Endothelial cell of umbilical vein (primary cell): ENCODE results near the gene PDGFRB.

Experiments
- CTCF ChIP-seq, 2 donors: IDR thresholded peaks; 1 replicate in 1 of 2; 2 replicates in 1 of 2; pipeline ENCODE4 v1.5.1; 2011; ENCODE audit warnings: low read length in 2 of 2, mild to moderate bottlenecking in 2 of 2, moderate library complexity in 2 of 2, control low read depth in 1 of 2, inconsistent platforms in 1 of 2, low read depth in 1 of 2; ENCODE audit not compliant: insufficient read depth in 1 of 2; ENCODE audit errors: extremely low read depth in 1 of 2
- EZH2 ChIP-seq: IDR thresholded peaks from 2 replicates; pipeline ENCODE4 v1.6.1; 2012; ENCODE audit warnings: borderline replicate concordance, low read depth, mild to moderate bottlenecking, moderate library complexity, low read length, inconsistent platforms; ENCODE audit not compliant: severe bottlenecking
- JUN ChIP-seq: IDR thresholded peaks from 2 replicates; pipeline ENCODE4 v1.6.1; 2011; ENCODE audit warnings: borderline replicate concordance, low read depth; ENCODE audit not compliant: insufficient read length, insufficient read depth
- MAX ChIP-seq: IDR thresholded peaks from 2 replicates; pipeline ENCODE4 v1.6.1; 2011; ENCODE audit not compliant: insufficient read depth, insufficient read length
- POLR2A ChIP-seq: IDR thresholded peaks from 2 replicates; pipeline ENCODE4 v1.6.1; 2012; ENCODE audit warnings: low read depth, mild to moderate bottlenecking, control low read depth, low read length
- POLR2AphosphoS5 ChIP-seq: IDR thresholded peaks from 2 replicates; pipeline ENCODE4 v1.6.1; 2012; ENCODE audit warnings: low read depth, mild to moderate bottlenecking, control low read depth, low read length, moderate library complexity; ENCODE audit not compliant: insufficient read depth

GRCh38 chr5:150159741-150160179 is 4.1 kb upstream of the PDGFRB start:
- TF ChIP-seq CTCF (IDR thresholded peaks at IDR 0.05; ENCODE audit: extremely low read depth in 1 of 2, insufficient read depth in 1 of 2, low read depth in 1 of 2, low read length in 2 of 2) = no peak
- TF ChIP-seq POLR2A = no peak
- TF ChIP-seq MAX = no peak
- no peak for TF ChIP-seq POLR2AphosphoS5
- no peak for TF ChIP-seq EZH2
- TF ChIP-seq JUN = no peak
